SU-DHL-6 (cell line): ENCODE data around the gene FREY1.

Experiments used
- H2AFZ ChIP-seq: fragments of 200-600 bp; sonication (generic); 2 replicates; pipeline ENCODE4 v1.6.1; 2014; ENCODE audit warnings: low read depth, mild to moderate bottlenecking, moderate library complexity, mixed read lengths, antibody characterized with exemption, low read length; ENCODE audit not compliant: severe bottlenecking
- H3F3A ChIP-seq: fragments of 200-600 bp; shearing (Covaris generic); 2 replicates; pipeline ENCODE4 v1.6.0; 2016; ENCODE audit warnings: antibody characterized with exemption, mild to moderate bottlenecking; ENCODE audit not compliant: insufficient read depth
- H3K27ac ChIP-seq: fragments of 200-600 bp; sonication (generic); 2 replicates; pipeline ENCODE4 v1.5.1; 2016; ENCODE audit warnings: low read depth, mild to moderate bottlenecking, low read length, moderate library complexity, mixed read lengths
- H3K27me3 ChIP-seq: fragments of 200-600 bp; sonication (generic), shearing (Covaris generic); 2 replicates; pipeline ENCODE4 v1.6.0; 2014; ENCODE audit warnings: mild to moderate bottlenecking, low read length
- H3K36me3 ChIP-seq: fragments of 200-600 bp; sonication (generic); 2 replicates; pipeline ENCODE4 v1.6.1; 2014; ENCODE audit warnings: mild to moderate bottlenecking, low read length, mixed read lengths
- H3K4me2 ChIP-seq: fragments of 300-600, 200-600 bp; shearing (Covaris generic), sonication (generic); 2 replicates; pipeline ENCODE4 v1.6.0; 2014; ENCODE audit warnings: low read length, low read depth, mild to moderate bottlenecking; ENCODE audit not compliant: poor library complexity, severe bottlenecking
- H3K4me3 ChIP-seq: fragments of 200-600 bp; sonication (generic); 2 replicates; pipeline ENCODE4 v1.5.1; 2014; ENCODE audit warnings: antibody characterized with exemption, low read length, mild to moderate bottlenecking, mixed read lengths; ENCODE audit not compliant: insufficient read depth, poor library complexity, severe bottlenecking
- H3K79me2 ChIP-seq: fragments of 200-600 bp; sonication (generic); 2 replicates; pipeline ENCODE4 v1.6.1; 2014; ENCODE audit warnings: mild to moderate bottlenecking, low read length, moderate library complexity; ENCODE audit not compliant: insufficient read depth
- H3K9ac ChIP-seq: fragments of 200-600 bp; sonication (generic); 2 replicates; pipeline ENCODE4 v1.7.0; 2014; ENCODE audit warnings: mild to moderate bottlenecking, low read length
- H3K9me2 ChIP-seq: fragments of 200-600 bp; sonication (generic); replicated peaks from 2 replicates; pipeline ENCODE4 v1.6.1; 2014; ENCODE audit warnings: low read length; ENCODE audit not compliant: insufficient read depth
- H3K9me3 ChIP-seq: fragments of 200-600 bp; sonication (generic); 2 replicates; pipeline ENCODE4 v1.6.1; 2014; ENCODE audit warnings: low read length, mixed read lengths; ENCODE audit not compliant: insufficient read depth
- H4K20me1 ChIP-seq: fragments of 200-600 bp; sonication (generic); 2 replicates; pipeline ENCODE4 v1.6.1; 2014; ENCODE audit warnings: low read depth, mild to moderate bottlenecking, antibody characterized with exemption, low read length, moderate library complexity, mixed read lengths
- CTCF ChIP-seq: fragments of 200-600 bp; sonication (generic); IDR thresholded peaks from one replicate; pipeline ENCODE4 v1.5.1; 2017; ENCODE audit warnings: antibody characterized with exemption, mild to moderate bottlenecking, low read length, moderate library complexity; ENCODE audit not compliant: insufficient read depth, poor library complexity, severe bottlenecking
- EZH2phosphoT487 ChIP-seq: fragments of 200-600 bp; sonication (generic), shearing (Covaris generic); conservative IDR thresholded peaks from 2 replicates; pipeline ENCODE4 v1.6.1; 2018; ENCODE audit warnings: mild to moderate bottlenecking, antibody characterized with exemption, low read length, moderate library complexity, mixed read lengths

FREY1 gene

GRCh38 chr11:45947885-45948284 is 40.8 kb upstream of the FREY1 start:
- TF ChIP-seq EZH2phosphoT487 (no peak), CTCF (no peak)
- no peaks in the 10 kb centered on the region for H4K20me1 ChIP-seq
- H3K9me2 ChIP-seq: no peaks in the 10 kb centered on the region
- H3K9ac ChIP-seq: no peak overlapping the region
- H3K79me2 ChIP-seq: no peaks in the 10 kb centered on the region
- no peaks in the 10 kb centered on the region for H3F3A ChIP-seq
- H3K4me3 ChIP-seq: no peak overlapping the region
- H2AFZ ChIP-seq: no peak overlapping the region
- no peaks in the 10 kb centered on the region for H3K27me3 ChIP-seq
- peaks cover 1% of the 10 kb centered on the region; the same call in 1 of the 2 replicates for H3K36me3 ChIP-seq
- H3K27ac ChIP-seq: no peak overlapping the region
- no peaks in the 10 kb centered on the region for H3K9me3 ChIP-seq
- H3K4me2 ChIP-seq: no peak overlapping the region

- no peak overlapping the region for H3K4me2 ChIP-seq
- peaks cover 3% of the 10 kb centered on the region; the same call in 1 of the 2 replicates for H3F3A ChIP-seq
- no peaks in the 10 kb centered on the region for H3K79me2 ChIP-seq
- no peaks in the 10 kb centered on the region for H3K27me3 ChIP-seq
- no peaks in the 10 kb centered on the region for H3K36me3 ChIP-seq
- H3K27ac ChIP-seq: no peak overlapping the region
- no peak overlapping the region for H2AFZ ChIP-seq
- no peak overlapping the region for H3K4me3 ChIP-seq
- H4K20me1 ChIP-seq: no peaks in the 10 kb centered on the region
- H3K9me2 ChIP-seq: no peaks in the 10 kb centered on the region
- H3K9me3 ChIP-seq: no peaks in the 10 kb centered on the region
- H3K9ac ChIP-seq: no peak overlapping the region
- TF ChIP-seq CTCF (no peak), EZH2phosphoT487 (no peak)
Observed at GRCh38 chr11:45945397-45945999, 38.4 kb upstream of the FREY1 start.

GRCh38 chr11:45942381-45942780 is 35.3 kb upstream of the FREY1 start:
- no peak for TF ChIP-seq EZH2phosphoT487
- TF ChIP-seq CTCF: no peak
- no peaks in the 10 kb centered on the region for H4K20me1 ChIP-seq
- H3K4me2 ChIP-seq: no peak overlapping the region
- H3K9me2 ChIP-seq: no peaks in the 10 kb centered on the region
- H3K4me3 ChIP-seq: no peak overlapping the region
- peaks cover 13% of the 10 kb centered on the region for H3F3A ChIP-seq
- no peak overlapping the region for H2AFZ ChIP-seq
- no peak overlapping the region for H3K27ac ChIP-seq
- no peaks in the 10 kb centered on the region for H3K36me3 ChIP-seq
- H3K9ac ChIP-seq: no peak overlapping the region
- H3K27me3 ChIP-seq: no peaks in the 10 kb centered on the region
- no peaks in the 10 kb centered on the region for H3K79me2 ChIP-seq
- no peaks in the 10 kb centered on the region for H3K9me3 ChIP-seq
